NB4 (cell line): ENCODE results near the gene ADAMTS5.

ENCODE experiments used
- DNase-seq: peaks from one replicate; pipeline ENCODE4 v3.0.0; 2010; ENCODE audit warnings: low read depth
- H3K4me3 ChIP-seq: one replicate; pipeline ENCODE4 v1.5.1; 2011; ENCODE audit warnings: mild to moderate bottlenecking, low read depth, low read length, moderate library complexity
- CTCF ChIP-seq: IDR thresholded peaks from one replicate; pipeline ENCODE4 v1.5.1; 2012; ENCODE audit warnings: low read depth, low read length
- MAX ChIP-seq: IDR thresholded peaks from 2 replicates; pipeline ENCODE4 v1.6.1; 2011; ENCODE audit warnings: low read depth, low read length
- MYC ChIP-seq: IDR thresholded peaks from 2 replicates; pipeline ENCODE4 v1.6.1; 2011; ENCODE audit warnings: low read depth, low read length
- POLR2A ChIP-seq: IDR thresholded peaks from 2 replicates; pipeline ENCODE4 v1.6.1; 2011; ENCODE audit warnings: mild to moderate bottlenecking; ENCODE audit not compliant: insufficient read length; ENCODE audit errors: extremely low read depth

ADAMTS5 gene

GRCh38 chr21:26909972-26910371, 56.9 kb downstream of the ADAMTS5 start:
- no peak for DNase-seq
- no peak overlapping the region for H3K4me3 ChIP-seq
- TF ChIP-seq POLR2A (no peak), MYC (no peak), CTCF (no peak), MAX (no peak)

- no peak overlapping the region for H3K4me3 ChIP-seq
- TF ChIP-seq POLR2A (no peak), MYC (no peak), CTCF (no peak), MAX (no peak)
- no peak for DNase-seq
Observed at GRCh38 chr21:26900980-26901379, 65.9 kb downstream of the ADAMTS5 start.

DNA sequence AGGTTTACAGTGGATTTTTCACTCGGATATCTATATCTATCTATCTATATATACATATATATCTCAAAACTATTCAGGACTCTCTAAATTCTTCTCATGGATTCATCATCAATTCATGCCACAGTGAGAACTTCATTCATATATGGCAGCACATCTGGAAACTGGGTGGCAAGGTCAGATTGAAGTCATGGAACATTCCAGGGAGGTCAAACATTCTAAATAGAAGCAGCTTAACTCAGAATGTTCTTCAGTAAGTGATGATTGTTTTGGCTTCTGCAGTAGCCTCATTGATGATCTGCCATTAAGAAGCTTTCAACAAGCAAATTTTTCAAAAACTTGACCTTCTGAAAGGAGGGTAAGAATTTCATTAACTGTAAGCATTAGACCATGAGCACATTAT, 74.7 kb downstream of the ADAMTS5 start:
- TF ChIP-seq CTCF (no peak), MAX (no peak), POLR2A (no peak), MYC (no peak)
- no peak for DNase-seq
- no peak overlapping the region for H3K4me3 ChIP-seq

GRCh38 chr21:26888931-26889330, 78.0 kb downstream of the ADAMTS5 start:
- TF ChIP-seq CTCF (no peak), MYC (no peak), MAX (no peak), POLR2A (no peak)
- no peak overlapping the region for H3K4me3 ChIP-seq
- no peak for DNase-seq

DNA sequence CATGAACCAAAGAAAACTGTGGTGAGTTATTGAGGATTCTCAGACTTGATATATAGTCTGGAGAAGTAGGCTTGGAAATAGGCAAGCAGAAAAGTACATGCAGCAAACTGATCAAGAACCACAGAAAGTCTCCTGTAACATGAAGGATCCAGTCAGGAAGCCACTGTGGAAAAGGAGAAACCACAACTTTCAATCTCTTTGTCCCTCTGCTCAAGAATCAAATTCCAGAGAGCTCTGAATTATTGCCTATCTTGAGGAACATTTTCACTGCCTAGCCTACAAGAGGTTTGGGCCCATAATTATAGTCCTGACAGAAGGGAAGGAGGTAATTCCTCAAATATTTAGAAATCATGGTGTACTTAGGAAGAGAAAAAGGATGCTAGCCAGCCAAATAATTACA, 78.6 kb downstream of the ADAMTS5 start:
- DNase-seq = no peak
- TF ChIP-seq MYC (no peak), CTCF (no peak), POLR2A (no peak), MAX (no peak)

GRCh38 chr21:26887251-26887650, 79.6 kb downstream of the ADAMTS5 start:
- H3K4me3 ChIP-seq = no peak overlapping the region
- TF ChIP-seq POLR2A (no peak), MAX (no peak), CTCF (no peak), MYC (no peak)
- no peak for DNase-seq

More for the DNA sequence above, 78.6 kb downstream of the ADAMTS5 start:
- no peak overlapping the region for H3K4me3 ChIP-seq
